Epithelial cell of proximal tubule (primary cell): ENCODE measurements around the gene RPTOR. TPM values are rescaled to one million over a fixed set of nuclear protein-coding genes. Genes with fewer than 3 reads are reported as not detected.

Experiments used
- DNase-seq: peaks from one replicate; pipeline ENCODE4 v3.0.0-alpha.2; 2011; ENCODE audit warnings: low read depth
- H3K4me3 ChIP-seq: 2 replicates; pipeline ENCODE4 v1.5.1; 2011; ENCODE audit warnings: low read depth, mild to moderate bottlenecking, low read length
- CTCF ChIP-seq: conservative IDR thresholded peaks from 2 replicates; pipeline ENCODE4 v1.5.1; 2012; ENCODE audit warnings: low read depth, mild to moderate bottlenecking, low read length
- total RNA-seq: library from RNA; depleted of rRNA; stranded (reverse); fragments of >200 nt; gene quantifications from 2 replicates; pipeline ENCODE4 v1.2.3, GENCODE V29; 2015

The RPTOR gene
- total RNA-seq, 1 donor from 2014 or later: 24.4 TPM

GRCh38 chr17:80667462-80668277, 123.0 kb downstream of the RPTOR start:
- DNase-seq: no peak
- no peak overlapping the region for H3K4me3 ChIP-seq
- TF ChIP-seq CTCF: no peak

- DNase-seq: no peak
- H3K4me3 ChIP-seq: no peak overlapping the region
- TF ChIP-seq CTCF: no peak
Measured at GRCh38 chr17:80668375-80669148, 123.9 kb downstream of the RPTOR start.

GRCh38 chr17:80671039-80671824, 126.6 kb downstream of the RPTOR start:
- TF ChIP-seq CTCF: no peak
- DNase-seq: no peak
- no peak overlapping the region for H3K4me3 ChIP-seq

GRCh38 chr17:80671825-80672110, 127.1 kb downstream of the RPTOR start:
- DNase-seq: no peak

GRCh38 chr17:80673152-80673920, 128.7 kb downstream of the RPTOR start:
- no peak for DNase-seq

More at GRCh38 chr17:80671825-80672110, 127.1 kb downstream of the RPTOR start:
- H3K4me3 ChIP-seq: no peak overlapping the region
- TF ChIP-seq CTCF: no peak

More at GRCh38 chr17:80673152-80673920, 128.7 kb downstream of the RPTOR start:
- no peak for TF ChIP-seq CTCF
- H3K4me3 ChIP-seq: no peak overlapping the region
